Stomach (tissue), 9 donors: ENCODE measurements around the gene ISCA2. TPM values are rescaled to one million over a fixed set of nuclear protein-coding genes. Genes with fewer than 3 reads are reported as not detected.

Experiments
- DNase-seq, 2 donors: peaks; one replicate each; pipeline versions ENCODE4 v3.0.0 to v3.0.0-alpha.2; 2013 to 2019
- H3K27ac ChIP-seq, 5 donors: fragments of 200-600 bp in 4 of 5; sonication (generic) in 4 of 5; one replicate each; pipeline ENCODE4 v1.5.1; 2013 to 2019; ENCODE audit warnings: mild to moderate bottlenecking in 1 of 5, moderate library complexity in 1 of 5
- H3K27me3 ChIP-seq, 3 donors: fragments of 200-600 bp; sonication (generic); one replicate each; pipeline ENCODE4 v1.5.1; 2017 to 2019; ENCODE audit warnings: mixed run types in 1 of 3
- H3K36me3 ChIP-seq, 4 donors: fragments of 200-600 bp; sonication (generic); 1 replicate in 3 of 4; 2 replicates in 1 of 4; pipeline ENCODE4 v1.5.1; 2016 to 2019
- H3K4me1 ChIP-seq, 4 donors: fragments of 200-600 bp; sonication (generic); one replicate each; pipeline ENCODE4 v1.5.1; 2016 to 2019
- H3K4me3 ChIP-seq, 4 donors: fragments of 200-600 bp; sonication (generic) in 3 of 4; one replicate each; pipeline ENCODE4 v1.5.1; 2016 to 2019; ENCODE audit warnings: mild to moderate bottlenecking in 1 of 4
- H3K9me3 ChIP-seq, 4 donors: fragments of 200-600 bp; sonication (generic); one replicate each; pipeline ENCODE4 v1.5.1; 2016 to 2019
- EP300 ChIP-seq: sonication (generic); formaldehyde crosslinking; IDR thresholded peaks from one replicate; pipeline ENCODE4 v1.6.1; 2017; ENCODE audit warnings: antibody characterized with exemption
- POLR2A ChIP-seq, 4 donors: fragments of 450-650 bp; IDR thresholded peaks; one replicate each; pipeline ENCODE4 v1.6.1; 2016; ENCODE audit warnings: antibody characterized with exemption in 4 of 4, control low read depth in 2 of 4, mild to moderate bottlenecking in 1 of 4, moderate library complexity in 1 of 4
- POLR2AphosphoS5 ChIP-seq, 3 donors: sonication (generic); formaldehyde crosslinking; IDR thresholded peaks; one replicate each; pipeline ENCODE4 v1.6.1; 2016; ENCODE audit warnings: antibody characterized with exemption in 3 of 3
- WGBS, 5 donors: extraction: QIAGEN DNeasy Blood & Tissue Kit in 3 of 5; methylation state at CpG; one replicate each; pipeline versions ENCODE4 v1.1.5 to v1.1.7; 2013 to 2018; 5-methylcytosine and 5-hydroxymethylcytosine counted together
- intact Hi-C: fragments of 100-400 bp; cut with DNase I; formaldehyde crosslinking; loops from one replicate; pipeline ENCODE4 v1.15.1; 2023; ENCODE audit warnings: low total_unique reads
- polyA plus RNA-seq, 3 donors: library from polyadenylated mRNA; stranded (reverse); fragments of 200-250 nt; gene quantifications; one replicate each; pipeline ENCODE4 v1.2.3, GENCODE V29; 2013
- total RNA-seq, 5 donors: library from RNA; depleted of rRNA; stranded (reverse); fragments of >200 nt; gene quantifications; one replicate each; pipeline versions ENCODE4 v1.1.0 to v1.2.3, GENCODE V29; 2014 to 2016
- TF ChIP-seq, protein P1 (sequence below), 7 experiments: fragments of 450-650 bp in 4 of 7; fragments of 200-600 bp in 3 of 7; sonication (generic) in 3 of 7; IDR thresholded peaks; one replicate each; pipeline ENCODE4 v1.5.1; 2016 to 2019; ENCODE audit warnings: antibody characterized with exemption in 7 of 7, control low read depth in 2 of 7, mild to moderate bottlenecking in 1 of 7
- donor health status: healthy with polysubstance abuse.
- donor health status: Bipolar disorder and iron deficiency.
- donor health status: healthy.

The ISCA2 gene
- total and polyA plus RNA-seq, 8 donors, result 15.2 to 34.3 (median 25.0) TPM; not detected in 2

- WGBS, 5 donors, result 71 to 79% (median 77%) methylated on average over 21 of the region's 21 CpGs
- no peak overlapping the region for H3K4me3 ChIP-seq
- intact Hi-C loops, result loop anchor here (5.0 kb wide), 1 partner anchor 110 kb away; the partner anchor contains the start of gene LTBP2
- peaks cover 0 to 54% (median 25%) of the 10 kb centered on the region in 4 donors for H3K36me3 ChIP-seq
- peaks cover 0 to 14% (median 8%) of the 10 kb centered on the region in 4 donors for H3K4me1 ChIP-seq
- no peaks in the 10 kb centered on the region for H3K27me3 ChIP-seq
- no peak overlapping the region for H3K27ac ChIP-seq
- H3K9me3 ChIP-seq, result no peaks in the 10 kb centered on the region
- DNase-seq, result peak in 1 of 2 donors; percentile 75
- TF ChIP-seq, protein P1, sequence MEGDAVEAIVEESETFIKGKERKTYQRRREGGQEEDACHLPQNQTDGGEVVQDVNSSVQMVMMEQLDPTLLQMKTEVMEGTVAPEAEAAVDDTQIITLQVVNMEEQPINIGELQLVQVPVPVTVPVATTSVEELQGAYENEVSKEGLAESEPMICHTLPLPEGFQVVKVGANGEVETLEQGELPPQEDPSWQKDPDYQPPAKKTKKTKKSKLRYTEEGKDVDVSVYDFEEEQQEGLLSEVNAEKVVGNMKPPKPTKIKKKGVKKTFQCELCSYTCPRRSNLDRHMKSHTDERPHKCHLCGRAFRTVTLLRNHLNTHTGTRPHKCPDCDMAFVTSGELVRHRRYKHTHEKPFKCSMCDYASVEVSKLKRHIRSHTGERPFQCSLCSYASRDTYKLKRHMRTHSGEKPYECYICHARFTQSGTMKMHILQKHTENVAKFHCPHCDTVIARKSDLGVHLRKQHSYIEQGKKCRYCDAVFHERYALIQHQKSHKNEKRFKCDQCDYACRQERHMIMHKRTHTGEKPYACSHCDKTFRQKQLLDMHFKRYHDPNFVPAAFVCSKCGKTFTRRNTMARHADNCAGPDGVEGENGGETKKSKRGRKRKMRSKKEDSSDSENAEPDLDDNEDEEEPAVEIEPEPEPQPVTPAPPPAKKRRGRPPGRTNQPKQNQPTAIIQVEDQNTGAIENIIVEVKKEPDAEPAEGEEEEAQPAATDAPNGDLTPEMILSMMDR (IDR thresholded peaks at IDR 0.05), result peak in 2 of 7 experiments; percentile 20 to 33
- TF ChIP-seq POLR2A (IDR thresholded peaks at IDR 0.05), result no peak
Observed at GRCh38 chr14:74502236-74503019, 8.9 kb downstream of the ISCA2 start.

DNA sequence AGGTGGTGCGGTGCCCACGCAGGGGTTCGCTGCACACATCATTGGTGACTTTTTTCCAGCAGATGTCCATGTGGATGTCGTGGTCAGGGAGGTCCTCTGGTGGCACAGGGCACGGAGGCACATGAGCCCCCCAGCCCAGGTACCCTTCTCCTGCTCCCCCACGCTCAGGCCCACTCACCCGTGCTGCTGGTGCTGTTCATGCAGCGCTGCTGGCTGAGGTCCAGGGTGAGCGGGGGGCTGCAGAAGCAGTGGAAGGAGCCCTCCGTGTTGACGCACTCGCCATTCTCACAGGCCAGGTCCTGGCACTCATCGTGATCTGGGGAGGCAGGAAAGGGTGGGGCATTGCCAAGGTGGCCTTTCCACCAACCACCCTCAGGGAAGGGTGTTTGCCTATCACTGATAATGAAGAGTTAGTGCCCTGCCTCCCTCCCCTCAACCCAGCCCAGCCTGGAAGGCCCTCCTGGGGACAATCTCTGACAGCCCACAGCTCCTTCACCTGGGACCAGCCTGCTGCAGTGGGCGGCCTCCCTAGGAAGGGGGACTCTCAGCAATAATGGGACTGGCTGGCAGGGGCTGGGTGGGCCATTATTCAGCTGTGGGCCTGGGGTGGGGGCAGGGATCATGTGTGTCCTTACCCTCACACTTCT, 9.8 kb downstream of the ISCA2 start:
- H3K36me3 ChIP-seq, result peaks cover 0 to 64% (median 28%) of the 10 kb centered on the region in 4 donors
- DNase-seq, result peak in 1 of 2 donors; percentile 17
- no peak overlapping the region for H3K4me3 ChIP-seq
- TF ChIP-seq EP300, result no peak
- no peak for TF ChIP-seq POLR2AphosphoS5 (IDR thresholded peaks at IDR 0.05)
- no peak for TF ChIP-seq POLR2A (IDR thresholded peaks at IDR 0.05)
- TF ChIP-seq, protein P1 (IDR thresholded peaks at IDR 0.05), result no peak
- WGBS, 5 donors, result 64 to 83% (median 76%) methylated on average over 11 to 14 of the region's 14 CpGs
- H3K27me3 ChIP-seq, result no peaks in the 10 kb centered on the region
- H3K9me3 ChIP-seq, result no peaks in the 10 kb centered on the region
- intact Hi-C loops, result loop anchor here (5.0 kb wide), 1 partner anchor 109 kb away; the partner anchor contains the start of gene LTBP2
- no peak overlapping the region for H3K27ac ChIP-seq
- peaks cover 0 to 14% (median 8%) of the 10 kb centered on the region in 4 donors for H3K4me1 ChIP-seq

DNA sequence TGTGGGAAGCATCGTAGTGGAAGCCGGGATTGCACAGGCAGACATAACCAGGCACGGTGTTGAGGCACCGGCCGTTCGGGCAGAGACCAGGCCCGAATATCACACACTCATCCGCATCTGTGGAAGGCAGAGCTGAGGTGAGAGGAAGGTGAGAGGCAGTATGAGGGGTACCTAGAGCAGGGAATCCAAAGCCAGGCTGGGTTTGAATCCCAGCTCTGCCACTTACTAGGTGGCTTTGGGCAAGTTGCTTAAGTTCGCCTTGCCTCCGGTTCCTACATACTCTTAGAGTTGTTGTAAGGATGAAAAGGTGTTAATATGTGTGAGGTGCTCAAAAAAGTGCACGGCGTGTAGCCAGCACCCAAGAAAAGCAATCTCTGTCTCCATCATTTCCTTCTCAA, 10.4 kb downstream of the ISCA2 start:
- H3K4me1 ChIP-seq, result peaks cover 0 to 14% (median 8%) of the 10 kb centered on the region in 4 donors
- no peaks in the 10 kb centered on the region for H3K9me3 ChIP-seq
- TF ChIP-seq EP300 (no peak), POLR2AphosphoS5 (IDR thresholded peaks at IDR 0.05) (no peak), POLR2A (IDR thresholded peaks at IDR 0.05) (no peak)
- TF ChIP-seq, protein P1 (IDR thresholded peaks at IDR 0.05), result no peak
- H3K4me3 ChIP-seq, result no peak overlapping the region
- DNase-seq, result no peak
- 92 to 95% (median 94%) methylated on average over 4 to 12 of the region's 12 CpGs for WGBS, 5 donors
- no peak overlapping the region for H3K27ac ChIP-seq
- peaks cover 0 to 5% (median 0%) of the 10 kb centered on the region in 3 donors for H3K27me3 ChIP-seq
- intact Hi-C loops, result loop anchor here (5.0 kb wide), 1 partner anchor 108 kb away; the partner anchor contains the start of gene LTBP2
- peaks cover 0 to 69% (median 29%) of the 10 kb centered on the region in 4 donors for H3K36me3 ChIP-seq

DNA sequence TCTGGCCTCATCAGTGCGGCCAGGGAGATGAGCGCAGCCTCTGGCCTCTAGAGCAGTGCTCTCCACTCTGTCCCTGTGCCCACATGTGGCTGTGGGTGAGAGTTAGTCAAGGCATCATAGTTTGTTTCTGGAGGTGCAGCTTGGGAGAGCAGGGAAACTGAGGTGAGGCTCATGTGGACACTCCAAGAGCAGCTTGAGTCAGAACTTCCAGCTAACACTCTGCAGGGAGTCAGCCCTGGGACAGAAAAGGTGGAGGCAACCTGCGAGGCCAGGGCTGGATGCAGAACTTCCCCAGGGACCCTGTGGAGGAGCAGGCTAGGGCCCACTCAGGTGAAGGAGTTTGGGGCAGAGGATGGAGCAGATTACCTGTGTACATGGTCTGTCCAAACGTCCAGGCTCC, 10.8 kb downstream of the ISCA2 start:
- intact Hi-C loops, result loop anchor here (5.0 kb wide), 1 partner anchor 108 kb away; the partner anchor contains the start of gene LTBP2
- H3K4me3 ChIP-seq, result no peak overlapping the region
- H3K9me3 ChIP-seq, result no peaks in the 10 kb centered on the region
- TF ChIP-seq EP300, result no peak
- TF ChIP-seq, protein P1 (IDR thresholded peaks at IDR 0.05), result no peak
- TF ChIP-seq POLR2A (IDR thresholded peaks at IDR 0.05), result no peak
- TF ChIP-seq POLR2AphosphoS5 (IDR thresholded peaks at IDR 0.05), result no peak
- DNase-seq, result peak in 1 of 2 donors; percentile 17
- H3K4me1 ChIP-seq, result peaks cover 0 to 14% (median 8%) of the 10 kb centered on the region in 4 donors
- H3K27ac ChIP-seq, result no peak overlapping the region
- peaks cover 0 to 7% (median 0%) of the 10 kb centered on the region in 3 donors for H3K27me3 ChIP-seq
- 76 to 86% (median 82%) methylated on average over 4 of the region's 4 CpGs for WGBS, 5 donors
- peaks cover 0 to 69% (median 29%) of the 10 kb centered on the region in 4 donors for H3K36me3 ChIP-seq
